GM23338 (cell line): Measurements from ENCODE around the gene CD7.

Experiments
- CTCF ChIP-seq, 2 experiments: fragments of 200-600 bp in 1 of 2; sonication (generic) in 1 of 2; conservative IDR thresholded peaks; 2 replicates each; pipeline versions ENCODE4 v1.5.1 to v1.6.1; 2016 to 2017; ENCODE audit warnings: antibody characterized with exemption in 2 of 2, low read depth in 2 of 2, mild to moderate bottlenecking in 2 of 2, moderate library complexity in 1 of 2
- POLR2AphosphoS5 ChIP-seq: IDR thresholded peaks from 2 replicates; pipeline ENCODE4 v1.6.1; 2016; ENCODE audit warnings: antibody characterized with exemption, low read depth

GRCh38 chr17:82332669-82333278 lies 15.4 kb upstream of the CD7 start:
- TF ChIP-seq CTCF (conservative IDR thresholded peaks at IDR 0.05; ENCODE audit: low read depth in 2 of 2): no peak
- no peak for TF ChIP-seq POLR2AphosphoS5
